Large intestine (tissue), 12 donors: ENCODE data around the gene UBE2S. TPM values are rescaled to one million over a fixed set of nuclear protein-coding genes. Genes with fewer than 3 reads are reported as not detected.
A peak's percentile ranks its signal among the peaks of the same experiment; 100 is the strongest.
"Not testable (repeated sequence)": the region's sequence is repeated elsewhere in the genome, so short reads cannot be mapped to it uniquely, and the experiment has no call there.

Source experiments
- DNase-seq, 2 donors: peaks; one replicate each; pipeline versions ENCODE4 v3.0.0 to v3.0.0-alpha.2; 2013
- H3K27ac ChIP-seq: one replicate; pipeline ENCODE4 v1.5.1; 2013; ENCODE audit warnings: low read length
- H3K27me3 ChIP-seq: 2 replicates; pipeline ENCODE4 v1.6.1; 2013; ENCODE audit warnings: low read length; ENCODE audit not compliant: control insufficient read depth, insufficient read depth
- H3K36me3 ChIP-seq: 2 replicates; pipeline ENCODE4 v1.6.1; 2013; ENCODE audit warnings: low read length; ENCODE audit not compliant: control insufficient read depth, insufficient read depth
- H3K4me1 ChIP-seq: one replicate; pipeline ENCODE4 v1.6.1; 2013; ENCODE audit warnings: low read length; ENCODE audit not compliant: control insufficient read depth, insufficient read depth
- H3K4me3 ChIP-seq: one replicate; pipeline ENCODE4 v1.5.1; 2013; ENCODE audit warnings: low read length
- H3K9me3 ChIP-seq: one replicate; pipeline ENCODE4 v1.6.1; 2013; ENCODE audit warnings: mild to moderate bottlenecking, low read depth, low read length, moderate library complexity; ENCODE audit not compliant: control insufficient read depth
- WGBS: methylation state at CpG from one replicate; pipeline ENCODE4 v1.1.5; 2013; ENCODE audit warnings: low lambda C conversion rate; ENCODE audit not compliant: insufficient coverage; 5-methylcytosine and 5-hydroxymethylcytosine counted together
- long read RNA-seq, 11 donors: transcript quantifications; one replicate each; lab custom pipeline, GENCODE V29; 2026
- polyA plus RNA-seq: library from polyadenylated mRNA; unstranded; fragments of 120-200 nt; gene quantifications from one replicate; pipeline ENCODE4 v1.2.1, GENCODE V29; 2013

Gene UBE2S
- polyA plus RNA-seq = 29.9 TPM
- long read RNA-seq, donor 1, transcript UBE2S-201 (4 exons, 2,548 nt) = major isoform, 14 of 14 reads
- long read RNA-seq, donor 1, partial matches to known transcripts = 0 of 14 reads
- long read RNA-seq, donor 1, other reads (novel, unspliced or antisense) = 0 of 14 reads
- long read RNA-seq, donor 2, transcript UBE2S-201 (4 exons, 2,548 nt) = major isoform, 34 of 34 reads
- long read RNA-seq, donor 2, partial matches to known transcripts = 0 of 34 reads
- long read RNA-seq, donor 2, other reads (novel, unspliced or antisense) = 0 of 34 reads
- long read RNA-seq, donor 3, transcript UBE2S-201 (4 exons, 2,548 nt) = major isoform, 42 of 42 reads
- long read RNA-seq, donor 3, partial matches to known transcripts = 0 of 42 reads
- long read RNA-seq, donor 3, other reads (novel, unspliced or antisense) = 0 of 42 reads
- long read RNA-seq, donor 4, partial matches to known transcripts = 0 of 2 reads
- long read RNA-seq, donor 4, other reads (novel, unspliced or antisense) = 0 of 2 reads
- long read RNA-seq, donor 5, transcript UBE2S-201 (4 exons, 2,548 nt) = major isoform, 30 of 31 reads
- long read RNA-seq, donor 5, partial matches to known transcripts = 0 of 31 reads
- long read RNA-seq, donor 5, other reads (novel, unspliced or antisense) = 0 of 31 reads
- long read RNA-seq, donor 6, transcript UBE2S-201 (4 exons, 2,548 nt) = major isoform, 31 of 31 reads
- long read RNA-seq, donor 6, partial matches to known transcripts = 0 of 31 reads
- long read RNA-seq, donor 6, other reads (novel, unspliced or antisense) = 0 of 31 reads
- long read RNA-seq, donor 7, transcript UBE2S-201 (4 exons, 2,548 nt) = major isoform, 27 of 27 reads
- long read RNA-seq, donor 7, partial matches to known transcripts = 0 of 27 reads
- long read RNA-seq, donor 7, other reads (novel, unspliced or antisense) = 0 of 27 reads
- long read RNA-seq, donor 8, transcript UBE2S-201 (4 exons, 2,548 nt) = major isoform, 43 of 43 reads
- long read RNA-seq, donor 8, partial matches to known transcripts = 0 of 43 reads
- long read RNA-seq, donor 8, other reads (novel, unspliced or antisense) = 0 of 43 reads
- long read RNA-seq, donor 9, transcript UBE2S-201 (4 exons, 2,548 nt) = major isoform, 23 of 24 reads
- long read RNA-seq, donor 9, partial matches to known transcripts = 0 of 24 reads
- long read RNA-seq, donor 9, other reads (novel, unspliced or antisense) = 0 of 24 reads
- long read RNA-seq, donor 10, transcript UBE2S-201 (4 exons, 2,548 nt) = major isoform, 38 of 38 reads
- long read RNA-seq, donor 10, partial matches to known transcripts = 0 of 38 reads
- long read RNA-seq, donor 10, other reads (novel, unspliced or antisense) = 0 of 38 reads
- long read RNA-seq, donor 11, transcript UBE2S-201 (4 exons, 2,548 nt) = major isoform, 22 of 23 reads
- long read RNA-seq, donor 11, partial matches to known transcripts = 0 of 23 reads
- long read RNA-seq, donor 11, other reads (novel, unspliced or antisense) = 0 of 23 reads

DNA sequence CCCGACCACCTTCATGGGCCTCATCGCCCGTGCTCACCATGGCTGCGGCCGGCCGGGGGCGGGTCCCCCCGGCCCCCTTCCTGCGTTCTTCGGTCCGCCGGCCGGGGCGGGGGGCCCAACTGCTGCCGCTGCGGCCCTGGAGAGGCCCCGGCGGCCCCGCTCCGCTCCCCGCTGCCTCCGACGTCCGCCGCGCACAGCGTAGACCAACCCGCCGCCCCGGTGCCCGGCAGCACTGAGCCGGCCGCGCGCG is at the start of gene UBE2S:
Gene UBE2S (minus strand): TSS at position 239 of the 250 bp plus-strand sequence. CDS start 199 bp downstream, at position 40.
- not testable (repeated sequence) for DNase-seq, H3K9me3 ChIP-seq, H3K27me3 ChIP-seq
- Histone ChIP-seq H3K27ac (peak within 1 kb of the TSS; percentile 98), H3K4me1 (peaks cover 13% of the 10 kb centered on the region), H3K4me3 (peak within 1 kb of the TSS; percentile 66), H3K36me3 (peaks cover 29% of the 10 kb centered on the region)
- no CpG with 5 or more reads among the region's 36 CpGs for WGBS

DNA sequence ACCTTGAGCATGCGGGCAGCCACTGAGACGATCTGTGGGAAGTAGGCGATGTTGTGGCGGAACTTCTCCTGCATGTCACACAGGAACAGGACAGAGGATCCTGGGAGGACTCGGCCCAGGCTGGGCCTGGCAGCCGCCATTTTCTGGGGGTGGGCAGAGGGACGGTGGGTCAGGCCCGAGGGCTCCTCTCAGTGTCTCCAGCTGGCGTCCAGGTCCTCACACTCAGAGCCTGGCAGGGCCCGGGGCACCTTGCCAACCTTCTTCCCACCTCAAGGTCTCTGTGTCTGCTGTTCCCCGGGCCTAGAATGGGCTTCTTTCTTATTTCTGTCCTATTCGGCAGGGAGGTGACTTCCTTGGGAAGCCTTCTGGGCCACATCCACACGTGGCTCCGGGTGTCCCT is 48.8 kb upstream of the UBE2S start:
- Histone ChIP-seq H3K36me3 (peaks cover 11% of the 10 kb centered on the region), H3K27ac (no peak overlapping the region), H3K4me1 (peaks cover 28% of the 10 kb centered on the region), H3K27me3 (peaks cover 16% of the 10 kb centered on the region), H3K9me3 (peaks cover 3% of the 10 kb centered on the region), H3K4me3 (no peak overlapping the region)
- no peak for DNase-seq
- WGBS = no CpG with 5 or more reads among the region's 14 CpGs

DNA sequence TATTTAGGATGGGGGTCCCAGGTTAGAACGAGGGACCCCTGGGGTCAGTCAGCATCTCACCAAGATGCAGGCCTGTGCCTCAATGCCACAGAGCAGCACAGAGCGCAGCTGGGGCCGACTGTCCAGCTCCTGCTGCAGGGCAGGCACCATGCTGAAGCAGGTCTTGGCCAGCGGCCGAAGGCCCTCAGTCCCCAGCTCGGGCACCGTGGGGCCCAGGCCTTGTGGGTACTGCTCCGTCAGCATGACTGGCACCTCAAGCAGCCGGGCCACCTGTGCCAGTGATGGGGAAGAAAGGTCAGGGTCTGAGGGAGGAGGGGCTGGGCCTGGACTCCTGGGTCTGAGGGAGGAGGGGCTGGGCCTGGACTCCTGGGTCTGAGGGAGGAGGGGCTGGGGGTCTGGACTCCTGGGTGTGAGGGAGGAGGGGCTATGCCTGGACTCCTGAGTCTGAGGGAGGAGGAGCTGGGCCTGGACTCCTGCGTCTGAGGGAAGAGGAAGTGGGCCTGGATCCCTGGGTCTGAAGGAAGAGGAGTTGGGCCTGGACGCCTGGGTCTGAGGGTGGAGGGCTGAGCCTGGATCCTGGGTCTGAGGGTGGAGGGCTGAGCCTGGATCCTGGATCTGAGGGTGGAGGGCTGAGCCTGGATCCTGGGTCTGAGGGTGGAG is 48.1 kb upstream of the UBE2S start:
- H3K9me3 ChIP-seq = peaks cover 3% of the 10 kb centered on the region
- peaks cover 21% of the 10 kb centered on the region for H3K27me3 ChIP-seq
- peaks cover 21% of the 10 kb centered on the region for H3K4me1 ChIP-seq
- no peak overlapping the region for H3K27ac ChIP-seq
- no peak overlapping the region for H3K4me3 ChIP-seq
- peaks cover 11% of the 10 kb centered on the region for H3K36me3 ChIP-seq
- no CpG with 5 or more reads among the region's 11 CpGs for WGBS
- DNase-seq = no peak

DNA sequence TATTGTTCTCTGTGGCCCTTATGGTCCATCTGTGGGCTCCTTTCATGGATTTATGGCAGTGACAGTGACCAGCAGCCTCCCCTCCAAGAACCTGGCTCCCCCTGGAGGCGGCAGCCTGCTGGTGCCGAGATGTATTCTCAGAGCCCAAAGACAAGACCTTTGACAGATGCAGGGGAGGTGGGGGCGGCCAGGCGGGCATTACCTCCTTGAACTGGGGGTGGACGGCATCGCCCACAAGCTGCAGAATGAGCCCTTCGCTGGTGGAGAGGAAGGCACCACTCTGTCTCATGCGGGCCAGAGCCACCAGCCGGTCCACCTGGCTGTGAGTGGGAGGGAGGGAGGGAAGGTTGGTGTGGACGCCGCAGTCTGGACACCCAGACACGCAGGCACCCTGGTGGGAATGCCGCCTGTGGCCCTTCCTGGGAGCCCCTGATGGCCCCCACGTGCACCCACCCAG is 47.2 kb upstream of the UBE2S start:
- H3K9me3 ChIP-seq = peaks cover 3% of the 10 kb centered on the region
- no peak overlapping the region for H3K4me3 ChIP-seq
- H3K4me1 ChIP-seq = peaks cover 12% of the 10 kb centered on the region
- H3K27ac ChIP-seq = no peak overlapping the region
- peaks cover 11% of the 10 kb centered on the region for H3K36me3 ChIP-seq
- no CpG with 5 or more reads among the region's 14 CpGs for WGBS
- peaks cover 27% of the 10 kb centered on the region for H3K27me3 ChIP-seq
- no peak for DNase-seq

DNA sequence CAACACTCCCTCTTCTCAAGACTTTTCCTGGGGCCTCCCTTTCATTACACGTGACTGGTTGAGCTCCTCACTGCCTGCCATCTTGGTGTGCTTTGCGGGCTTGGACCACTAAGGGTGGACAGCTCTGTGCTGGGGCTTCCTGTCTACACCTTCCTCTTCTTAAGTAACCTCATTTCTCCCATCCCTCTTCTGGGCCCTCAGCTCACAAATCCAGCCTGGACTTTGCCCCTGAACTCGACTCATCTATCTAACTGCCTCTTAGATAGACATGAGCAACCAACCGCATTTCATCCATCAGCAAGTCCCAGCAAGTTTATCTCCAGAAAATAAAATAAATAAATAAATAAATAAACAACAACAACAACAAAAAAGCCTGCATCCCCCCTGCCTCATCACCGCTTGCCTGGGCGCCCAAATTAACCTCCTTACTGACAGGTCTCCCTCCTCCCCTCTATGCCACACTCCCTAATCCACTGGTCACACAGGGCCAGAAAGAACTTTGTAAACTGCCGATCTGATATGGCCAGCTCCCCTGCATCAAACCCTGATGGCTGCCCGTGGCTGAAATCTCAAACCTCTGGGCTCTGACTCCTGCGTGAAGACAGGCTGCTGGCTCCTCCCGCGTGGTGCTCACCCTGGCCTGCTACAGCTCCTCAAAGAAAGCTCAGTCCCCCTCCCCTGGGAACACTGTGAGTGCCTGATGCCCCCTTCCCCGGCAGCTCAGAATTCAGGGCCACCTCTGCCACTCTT is 46.1 kb upstream of the UBE2S start:
- no peak overlapping the region for H3K4me3 ChIP-seq
- H3K4me1 ChIP-seq = peaks cover 8% of the 10 kb centered on the region
- H3K9me3 ChIP-seq = peaks cover 9% of the 10 kb centered on the region
- WGBS = 88% methylated on average over 2 of the region's 12 CpGs
- peaks cover 36% of the 10 kb centered on the region for H3K27me3 ChIP-seq
- DNase-seq = peak in 1 of 2 donors; percentile 59
- no peak overlapping the region for H3K27ac ChIP-seq
- H3K36me3 ChIP-seq = peaks cover 11% of the 10 kb centered on the region

DNA sequence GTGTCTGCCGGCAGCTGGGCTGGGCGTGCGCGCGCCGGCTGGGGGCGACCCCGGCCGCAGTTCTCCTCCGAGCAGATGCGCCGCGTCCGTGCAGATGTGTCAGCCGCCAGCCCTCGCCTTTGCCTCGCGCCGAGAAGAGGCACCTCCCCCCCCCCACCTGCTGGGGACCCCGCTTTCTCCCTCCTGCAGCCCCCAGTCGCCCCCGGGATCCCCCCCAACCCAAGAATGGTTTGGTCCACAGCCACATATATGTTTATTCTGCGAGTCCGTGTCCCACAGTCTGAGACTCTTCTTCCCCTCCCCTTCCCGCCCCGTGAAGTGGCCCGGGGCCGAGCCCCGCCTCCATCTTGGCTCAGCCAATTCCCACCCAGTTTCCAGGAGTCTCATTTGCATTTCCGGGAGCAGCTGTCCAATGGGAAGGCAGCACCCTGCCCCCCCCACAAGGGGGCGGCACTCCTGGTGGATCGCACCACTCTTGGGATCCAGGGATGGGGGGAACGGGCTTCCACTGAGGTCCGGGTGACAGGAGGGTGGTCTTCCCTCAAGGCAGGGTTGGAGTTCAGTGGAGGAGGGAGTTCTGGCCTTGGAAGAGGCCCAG is 45.3 kb upstream of the UBE2S start:
- Histone ChIP-seq H3K27me3 (peaks cover 36% of the 10 kb centered on the region), H3K36me3 (peaks cover 11% of the 10 kb centered on the region), H3K4me3 (no peak overlapping the region), H3K4me1 (peaks cover 8% of the 10 kb centered on the region), H3K9me3 (peaks cover 9% of the 10 kb centered on the region), H3K27ac (no peak overlapping the region)
- DNase-seq = peak; percentile 79 to 82
- no CpG with 5 or more reads among the region's 34 CpGs for WGBS

DNA sequence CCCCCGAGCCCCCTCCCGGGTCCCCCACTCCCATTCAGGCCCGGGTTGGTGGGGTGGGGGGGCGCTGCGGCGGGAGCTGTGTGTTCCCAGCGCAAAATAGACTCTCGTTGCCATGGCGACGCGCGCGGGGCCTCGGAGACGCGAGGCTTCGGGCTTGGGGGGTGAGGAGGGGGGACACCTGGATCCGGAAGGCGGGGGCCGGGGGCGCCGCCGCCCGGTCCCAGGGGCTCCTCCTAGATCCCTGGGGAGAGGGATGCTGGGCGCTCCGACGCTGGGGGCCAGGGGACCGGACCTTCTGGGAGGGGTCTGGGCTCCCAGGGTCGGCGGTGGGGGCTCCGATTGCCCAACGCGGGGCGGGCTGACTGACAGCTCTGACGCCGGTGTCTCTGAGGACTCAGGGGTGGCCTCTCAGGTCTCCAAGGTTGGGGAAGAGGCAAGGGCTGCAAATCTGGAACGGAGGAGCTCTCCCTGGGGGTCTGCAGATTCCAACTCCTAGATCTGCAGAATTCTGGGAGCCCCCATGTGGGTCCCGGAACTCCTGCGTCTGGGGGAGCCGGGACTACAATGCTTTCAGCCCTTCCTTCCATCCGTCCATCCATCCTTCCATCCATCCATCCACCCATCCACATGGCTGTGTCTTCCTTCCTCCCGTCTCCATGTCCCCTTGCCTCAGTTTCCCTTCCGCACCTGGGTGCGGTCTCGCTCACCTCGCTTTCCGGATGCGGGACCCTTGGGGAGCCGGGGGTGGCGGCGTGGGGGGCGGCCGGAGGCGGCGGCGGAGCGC is 44.6 kb upstream of the UBE2S start:
- peak overlapping the region; percentile 7 for H3K4me3 ChIP-seq
- DNase-seq = no peak
- H3K36me3 ChIP-seq = peaks cover 11% of the 10 kb centered on the region
- peaks cover 43% of the 10 kb centered on the region for H3K27me3 ChIP-seq
- H3K9me3 ChIP-seq = peaks cover 9% of the 10 kb centered on the region
- H3K27ac ChIP-seq = no peak overlapping the region
- no CpG with 5 or more reads among the region's 57 CpGs for WGBS
- peaks cover 8% of the 10 kb centered on the region for H3K4me1 ChIP-seq

DNA sequence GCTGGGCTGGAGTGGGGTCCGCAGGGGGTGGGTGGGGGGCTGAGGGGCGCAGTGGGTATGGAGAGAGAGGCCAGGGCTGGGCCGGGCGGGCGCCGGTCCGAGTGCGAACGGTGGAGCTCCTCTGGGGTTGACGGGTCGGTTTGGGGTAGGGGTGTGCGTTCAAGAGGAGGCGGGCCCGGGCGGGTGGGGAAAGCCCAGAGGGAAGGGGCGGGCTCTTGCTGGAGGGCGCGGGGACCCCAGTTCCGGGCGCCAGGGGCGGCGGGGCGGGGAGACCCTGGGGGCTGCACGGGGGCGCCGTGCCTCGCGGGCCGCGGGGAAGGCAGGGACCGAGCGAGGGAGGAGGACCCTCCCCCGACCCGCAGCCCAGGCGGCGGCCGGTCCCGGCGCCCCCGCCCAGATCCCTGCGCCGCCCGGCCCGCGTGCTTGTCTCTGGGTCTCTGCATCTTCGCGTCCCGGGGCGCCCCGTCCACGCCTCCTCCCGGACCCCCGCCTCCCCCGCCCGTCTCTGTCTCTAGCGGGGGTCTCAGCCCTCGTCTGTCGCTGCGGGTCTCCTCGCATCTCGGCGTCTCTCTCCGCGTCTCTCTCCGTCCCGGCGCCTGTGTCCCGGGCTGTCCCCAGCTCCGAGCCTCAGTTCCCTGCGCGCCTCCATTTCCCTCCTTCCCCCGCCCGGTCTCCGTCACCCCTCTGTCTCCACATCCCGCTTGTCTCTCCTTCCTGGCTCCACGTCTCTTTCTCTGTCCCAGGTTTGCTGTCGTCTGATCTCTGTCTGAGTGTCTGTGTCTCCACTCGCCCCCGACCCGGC is 43.8 kb upstream of the UBE2S start:
- H3K27me3 ChIP-seq = peaks cover 49% of the 10 kb centered on the region
- H3K4me1 ChIP-seq = peaks cover 8% of the 10 kb centered on the region
- H3K27ac ChIP-seq = no peak overlapping the region
- peaks cover 9% of the 10 kb centered on the region for H3K9me3 ChIP-seq
- H3K4me3 ChIP-seq = no peak overlapping the region
- 0% methylated on average over 4 of the region's 80 CpGs for WGBS
- peaks cover 9% of the 10 kb centered on the region for H3K36me3 ChIP-seq
- DNase-seq = no peak
